ENCODE data around the gene SLC37A2.

GRCh38 chr11:125055107-125055715 lies 7.9 kb upstream of the SLC37A2 start:
- TF ChIP-seq CTCF (conservative IDR thresholded peaks at IDR 0.05; ENCODE audit: low read depth, low read length) = no peak
- no peak for TF ChIP-seq EZH2 (IDR thresholded peaks at IDR 0.05; ENCODE audit: low read length, unreplicated experiment)
- TF ChIP-seq EZH2phosphoT487 (IDR thresholded peaks at IDR 0.05; ENCODE audit: borderline replicate concordance, low read length) = no peak

Measured in PC-3 (cell line).